Measurements from ENCODE around the gene CALB2. TPM values are rescaled to one million over a fixed set of nuclear protein-coding genes. Genes with fewer than 3 reads are reported as not detected.

The CALB2 gene
- polyA plus RNA-seq, 1 experiment, result 0.16 TPM

DNA sequence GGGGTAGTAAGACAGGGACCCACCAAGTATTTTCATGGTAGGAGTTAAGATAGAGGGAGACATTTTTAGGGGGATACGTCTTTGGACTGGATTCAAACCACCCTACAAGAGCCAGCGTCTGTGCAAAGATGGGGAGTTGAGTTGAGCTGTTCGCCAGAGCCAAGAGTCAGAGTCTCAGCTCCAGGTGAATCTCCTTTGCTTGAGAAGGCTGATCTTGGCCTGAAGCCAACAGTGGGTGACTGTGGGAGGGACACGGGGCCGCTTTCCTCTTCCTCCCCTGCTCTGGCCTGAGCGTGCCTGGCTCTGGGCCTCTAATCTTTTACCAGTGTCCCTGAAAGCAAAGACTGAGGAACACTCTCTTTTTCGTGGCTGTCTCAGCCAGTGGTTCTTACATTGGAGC is 78.0 kb downstream of the CALB2 start:
- DNase-seq (ENCODE audit: low read depth), result no peak
- POLR2A ChIA-PET, result no interaction called here
- no peaks in the 10 kb centered on the region for H3K27me3 ChIP-seq (ENCODE audit: control insufficient read depth, insufficient read depth, low read length)
- CTCF ChIA-PET, result no interaction called here
- H3K36me3 ChIP-seq (ENCODE audit: control insufficient read depth, insufficient read depth, low read length), result no peaks in the 10 kb centered on the region
- TF ChIP-seq, protein P1, sequence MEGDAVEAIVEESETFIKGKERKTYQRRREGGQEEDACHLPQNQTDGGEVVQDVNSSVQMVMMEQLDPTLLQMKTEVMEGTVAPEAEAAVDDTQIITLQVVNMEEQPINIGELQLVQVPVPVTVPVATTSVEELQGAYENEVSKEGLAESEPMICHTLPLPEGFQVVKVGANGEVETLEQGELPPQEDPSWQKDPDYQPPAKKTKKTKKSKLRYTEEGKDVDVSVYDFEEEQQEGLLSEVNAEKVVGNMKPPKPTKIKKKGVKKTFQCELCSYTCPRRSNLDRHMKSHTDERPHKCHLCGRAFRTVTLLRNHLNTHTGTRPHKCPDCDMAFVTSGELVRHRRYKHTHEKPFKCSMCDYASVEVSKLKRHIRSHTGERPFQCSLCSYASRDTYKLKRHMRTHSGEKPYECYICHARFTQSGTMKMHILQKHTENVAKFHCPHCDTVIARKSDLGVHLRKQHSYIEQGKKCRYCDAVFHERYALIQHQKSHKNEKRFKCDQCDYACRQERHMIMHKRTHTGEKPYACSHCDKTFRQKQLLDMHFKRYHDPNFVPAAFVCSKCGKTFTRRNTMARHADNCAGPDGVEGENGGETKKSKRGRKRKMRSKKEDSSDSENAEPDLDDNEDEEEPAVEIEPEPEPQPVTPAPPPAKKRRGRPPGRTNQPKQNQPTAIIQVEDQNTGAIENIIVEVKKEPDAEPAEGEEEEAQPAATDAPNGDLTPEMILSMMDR (IDR thresholded peaks at IDR 0.05; ENCODE audit: insufficient read depth, low read depth, low read length), result no peak
- H3K4me3 ChIP-seq (ENCODE audit: low read depth, low read length), result no peak overlapping the region

DNA sequence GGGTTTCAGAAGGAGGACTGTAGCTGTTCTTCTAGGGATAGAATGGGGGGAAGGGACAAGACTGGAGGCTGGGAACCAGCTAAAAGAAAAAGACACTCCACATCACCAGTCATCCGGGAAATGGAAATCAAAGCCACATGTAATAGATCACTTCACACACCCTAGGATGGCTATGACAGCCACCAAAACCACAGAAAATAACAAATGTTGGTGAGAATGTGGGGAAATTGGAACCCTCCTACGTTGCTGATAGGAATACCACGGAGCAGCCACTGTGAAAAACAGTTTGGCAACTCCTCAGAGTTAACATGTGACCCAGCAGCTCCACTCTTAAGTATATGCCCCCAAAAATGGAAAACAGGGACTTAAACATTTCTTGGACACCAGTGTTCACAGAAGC is 81.0 kb downstream of the CALB2 start:
- ChIA-PET CTCF (interaction anchor here (1.0 to 3.5 kb wide), 3 partner anchors 10 to 60 kb away, joined by 3 to 13 read pairs (median 4); no protein-coding TSS in a partner anchor), POLR2A (no interaction called here)
- no peak for DNase-seq (ENCODE audit: low read depth)
- Histone ChIP-seq H3K36me3 (ENCODE audit: control insufficient read depth, insufficient read depth, low read length) (no peaks in the 10 kb centered on the region), H3K4me3 (ENCODE audit: low read depth, low read length) (no peak overlapping the region), H3K27me3 (ENCODE audit: control insufficient read depth, insufficient read depth, low read length) (no peaks in the 10 kb centered on the region)
- TF ChIP-seq, protein P1 (IDR thresholded peaks at IDR 0.05; ENCODE audit: insufficient read depth, low read depth, low read length), result no peak

Other genes with a start within 250 kb of the CALB2 start
- gene HYDIN, start 128.0 kb upstream of the CALB2 start, polyA plus RNA-seq (2011; rRNA removed), result 0.47 and 0.65 TPM in 2 replicates
- gene CMTR2, start 69.3 kb upstream of the CALB2 start, polyA plus RNA-seq (2011; rRNA removed), result 10.2 and 19.6 TPM in 2 replicates
- not detected in 2 replicates for gene TLE7, start 83.3 kb downstream of the CALB2 start, polyA plus RNA-seq (2011; rRNA removed)
- gene ZNF23, start 103.5 kb downstream of the CALB2 start, polyA plus RNA-seq (2011; rRNA removed), result 10.8 and 11.8 TPM in 2 replicates
- 1.6 and 2.2 TPM in 2 replicates for gene ZNF19, start 130.6 kb downstream of the CALB2 start, polyA plus RNA-seq (2011; rRNA removed)
- not detected in 2 replicates for gene CHST4, start 167.7 kb downstream of the CALB2 start, polyA plus RNA-seq (2011; rRNA removed)
- gene TAT, start 218.4 kb downstream of the CALB2 start, polyA plus RNA-seq (2011; rRNA removed), result not detected in 2 replicates

Measured in BJ (cell line).